ENCODE results near the gene CACNA1G.

CACNA1G gene

GRCh38 chr17:50609380-50610074 lies 49.0 kb downstream of the CACNA1G start:
- in situ Hi-C loops (cut with HindIII; ENCODE audit: low pct_unique_long_range_greater_than_20kb, low sequenced_read_pairs) = no loop called here
- no peak for DNase-seq (ENCODE audit: low read depth in 1 of 2, low spot score in 1 of 2)
- TF ChIP-seq JUND (IDR thresholded peaks at IDR 0.05; ENCODE audit: low read depth) = no peak

GRCh38 chr17:50611634-50612033 lies 51.1 kb downstream of the CACNA1G start:
- in situ Hi-C loops (cut with HindIII; ENCODE audit: low pct_unique_long_range_greater_than_20kb, low sequenced_read_pairs) = no loop called here
- no peak for DNase-seq (ENCODE audit: low read depth in 1 of 2, low spot score in 1 of 2)
- TF ChIP-seq JUND (IDR thresholded peaks at IDR 0.05; ENCODE audit: low read depth) = no peak

GRCh38 chr17:50612281-50612680 lies 51.8 kb downstream of the CACNA1G start:
- TF ChIP-seq JUND (IDR thresholded peaks at IDR 0.05; ENCODE audit: low read depth) = no peak
- in situ Hi-C loops (cut with HindIII; ENCODE audit: low pct_unique_long_range_greater_than_20kb, low sequenced_read_pairs) = no loop called here

DNA sequence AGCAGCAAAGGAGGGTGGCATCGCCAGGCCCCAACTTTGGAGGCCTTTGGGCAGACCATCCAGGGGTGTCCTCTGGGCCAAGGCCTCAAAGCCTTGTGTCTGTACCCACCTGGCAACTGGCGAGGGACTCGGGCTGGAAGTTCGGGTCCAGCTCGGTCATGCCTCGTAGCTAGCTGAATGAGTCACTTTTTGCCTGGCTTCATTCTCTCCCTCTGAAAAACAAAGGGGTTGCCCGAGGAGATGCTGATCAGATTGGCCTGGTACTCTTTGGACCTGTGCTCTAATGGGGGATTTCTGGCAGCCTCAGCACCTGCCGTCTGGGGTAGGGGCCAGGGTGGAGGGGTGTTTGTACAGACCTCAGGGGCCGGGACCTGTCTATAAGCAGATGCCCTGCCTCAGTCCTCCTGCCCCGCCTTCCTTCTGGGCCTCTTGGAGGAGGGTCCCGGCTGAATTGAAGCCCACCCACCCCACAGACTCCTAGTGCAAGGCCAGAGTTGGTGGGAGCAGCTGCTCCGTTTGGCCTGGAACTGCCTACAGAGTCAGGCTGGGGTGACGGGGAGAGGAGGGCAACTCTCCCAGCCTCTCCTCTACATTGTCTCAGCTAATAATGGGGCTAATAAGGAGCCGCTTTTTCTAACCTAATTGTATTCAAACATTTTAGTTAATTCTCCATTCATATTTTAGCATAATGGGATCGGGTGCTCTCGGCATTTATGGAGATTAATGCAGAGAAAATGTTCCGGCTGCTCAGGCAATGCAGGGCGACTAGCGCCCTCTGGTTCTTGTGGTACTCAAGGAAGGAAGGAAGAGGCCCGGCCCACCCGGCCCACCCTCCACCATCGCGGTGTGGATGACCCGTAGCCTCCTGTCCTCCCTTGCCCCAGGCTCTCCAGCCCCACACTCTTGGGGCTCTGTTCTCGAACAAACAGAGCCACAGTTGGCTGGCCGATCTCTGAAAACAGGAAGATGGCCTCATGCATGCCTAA lies 52.8 kb downstream of the CACNA1G start:
- TF ChIP-seq JUND (IDR thresholded peaks at IDR 0.05; ENCODE audit: low read depth) = no peak
- in situ Hi-C loops (cut with HindIII; ENCODE audit: low pct_unique_long_range_greater_than_20kb, low sequenced_read_pairs) = no loop called here
- no peak for DNase-seq (ENCODE audit: low read depth in 1 of 2, low spot score in 1 of 2)

More at GRCh38 chr17:50612281-50612680, 51.8 kb downstream of the CACNA1G start:
- no peak for DNase-seq (ENCODE audit: low read depth in 1 of 2, low spot score in 1 of 2)

GRCh38 chr17:50614471-50615051 lies 54.0 kb downstream of the CACNA1G start:
- in situ Hi-C loops (cut with HindIII; ENCODE audit: low pct_unique_long_range_greater_than_20kb, low sequenced_read_pairs) = no loop called here
- TF ChIP-seq JUND (IDR thresholded peaks at IDR 0.05; ENCODE audit: low read depth) = no peak
- DNase-seq (ENCODE audit: low read depth in 1 of 2, low spot score in 1 of 2) = no peak

GRCh38 chr17:50615828-50616227 lies 55.3 kb downstream of the CACNA1G start:
- in situ Hi-C loops (cut with HindIII; ENCODE audit: low pct_unique_long_range_greater_than_20kb, low sequenced_read_pairs) = no loop called here
- no peak for TF ChIP-seq JUND (IDR thresholded peaks at IDR 0.05; ENCODE audit: low read depth)
- no peak for DNase-seq (ENCODE audit: low read depth in 1 of 2, low spot score in 1 of 2)

- no peak for DNase-seq (ENCODE audit: low read depth in 1 of 2, low spot score in 1 of 2)
- in situ Hi-C loops (cut with HindIII; ENCODE audit: low pct_unique_long_range_greater_than_20kb, low sequenced_read_pairs) = no loop called here
- no peak for TF ChIP-seq JUND (IDR thresholded peaks at IDR 0.05; ENCODE audit: low read depth)
Observed at GRCh38 chr17:50618300-50618699, 57.8 kb downstream of the CACNA1G start.

DNA sequence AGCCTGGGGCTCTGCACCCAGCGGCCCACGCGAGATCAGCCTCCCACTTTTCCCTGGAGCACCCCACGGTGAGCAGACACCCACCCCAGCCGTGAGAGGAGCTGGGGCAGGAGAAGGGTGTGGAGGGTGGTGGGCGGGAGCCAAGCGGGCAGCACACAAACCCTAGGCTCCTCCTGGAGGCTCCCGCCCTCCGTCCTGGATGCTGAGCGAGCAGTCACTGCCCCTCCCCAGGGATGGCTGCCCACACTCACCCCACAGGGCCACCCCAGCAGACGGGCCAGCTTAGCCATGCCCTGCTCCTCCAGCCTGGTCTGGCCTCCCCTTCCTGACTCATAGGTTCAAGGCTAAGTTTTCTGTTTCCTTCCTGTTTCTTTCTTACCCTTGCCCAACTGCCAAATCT lies 58.4 kb downstream of the CACNA1G start:
- TF ChIP-seq JUND (IDR thresholded peaks at IDR 0.05; ENCODE audit: low read depth) = no peak
- in situ Hi-C loops (cut with HindIII; ENCODE audit: low pct_unique_long_range_greater_than_20kb, low sequenced_read_pairs) = no loop called here

DNA sequence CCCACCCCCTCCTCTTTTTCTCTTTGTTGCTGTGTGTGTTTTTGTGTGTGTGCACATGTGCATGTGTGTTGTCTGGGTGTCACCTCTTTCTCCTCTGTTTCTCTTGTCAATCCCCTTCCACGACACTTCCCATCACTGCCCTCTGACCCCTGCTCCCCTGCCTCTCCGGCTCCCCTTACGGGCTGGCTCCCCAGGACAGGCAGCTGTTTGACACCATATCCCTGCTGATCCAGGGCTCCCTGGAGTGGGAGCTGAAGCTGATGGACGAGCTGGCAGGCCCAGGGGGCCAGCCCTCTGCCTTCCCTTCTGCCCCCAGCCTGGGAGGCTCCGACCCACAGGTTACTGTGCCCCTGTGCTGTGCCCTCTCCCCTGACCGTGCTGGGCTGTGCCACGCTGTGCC lies 59.0 kb downstream of the CACNA1G start:
- no peak for DNase-seq (ENCODE audit: low read depth in 1 of 2, low spot score in 1 of 2)
- in situ Hi-C loops (cut with HindIII; ENCODE audit: low pct_unique_long_range_greater_than_20kb, low sequenced_read_pairs) = no loop called here
- no peak for TF ChIP-seq JUND (IDR thresholded peaks at IDR 0.05; ENCODE audit: low read depth)

More for the DNA sequence above, 58.4 kb downstream of the CACNA1G start:
- no peak for DNase-seq (ENCODE audit: low read depth in 1 of 2, low spot score in 1 of 2)

- in situ Hi-C loops (cut with HindIII; ENCODE audit: low pct_unique_long_range_greater_than_20kb, low sequenced_read_pairs) = no loop called here
- DNase-seq (ENCODE audit: low read depth in 1 of 2, low spot score in 1 of 2) = no peak
- no peak for TF ChIP-seq JUND (IDR thresholded peaks at IDR 0.05; ENCODE audit: low read depth)
Observed at GRCh38 chr17:50620237-50620636, 59.7 kb downstream of the CACNA1G start.

GRCh38 chr17:50620858-50621257 lies 60.3 kb downstream of the CACNA1G start:
- in situ Hi-C loops (cut with HindIII; ENCODE audit: low pct_unique_long_range_greater_than_20kb, low sequenced_read_pairs) = no loop called here

GRCh38 chr17:50621574-50622031 lies 61.1 kb downstream of the CACNA1G start:
- DNase-seq (ENCODE audit: low read depth in 1 of 2, low spot score in 1 of 2) = no peak
- TF ChIP-seq JUND (IDR thresholded peaks at IDR 0.05; ENCODE audit: low read depth) = no peak
- in situ Hi-C loops (cut with HindIII; ENCODE audit: low pct_unique_long_range_greater_than_20kb, low sequenced_read_pairs) = no loop called here

More at GRCh38 chr17:50620858-50621257, 60.3 kb downstream of the CACNA1G start:
- DNase-seq (ENCODE audit: low read depth in 1 of 2, low spot score in 1 of 2) = no peak
- no peak for TF ChIP-seq JUND (IDR thresholded peaks at IDR 0.05; ENCODE audit: low read depth)
